K562 (cell line): ENCODE results near the gene PHF10. TPM values are rescaled to one million over a fixed set of nuclear protein-coding genes. Genes with fewer than 3 reads are reported as not detected.

Source experiments
- ATF7 ChIP-seq: fragments of 450-650 bp; IDR thresholded peaks from 2 replicates; pipeline ENCODE4 v1.7.1; 2014; ENCODE audit warnings: mild to moderate bottlenecking, moderate library complexity
- DDX20 ChIP-seq: fragments of 450-650 bp; IDR thresholded peaks from 2 replicates; pipeline ENCODE4 v1.6.1; 2016; ENCODE audit warnings: missing genetic modification characterization, low read depth, mild to moderate bottlenecking, missing compliant biosample characterization, moderate library complexity
- EP400 ChIP-seq: fragments of 450-650 bp; IDR thresholded peaks from 2 replicates; pipeline ENCODE4 v1.6.1; 2017; ENCODE audit warnings: antibody characterized with exemption, mild to moderate bottlenecking, moderate library complexity
- MEF2A ChIP-seq: IDR thresholded peaks from 2 replicates; pipeline ENCODE4 v1.6.1; 2011; ENCODE audit warnings: low read depth, mild to moderate bottlenecking, low read length, moderate library complexity; ENCODE audit not compliant: control insufficient read depth
- POLR2AphosphoS2 ChIP-seq: IDR thresholded peaks from 2 replicates; pipeline ENCODE4 v1.6.1; 2012; ENCODE audit warnings: low read length, improper control_type of control experiment
- RFX5 ChIP-seq: IDR thresholded peaks from 2 replicates; pipeline ENCODE4 v1.6.1; 2011; ENCODE audit warnings: low read depth, mild to moderate bottlenecking, improper control_type of control experiment, low read length
- SIN3B ChIP-seq: fragments of 450-650 bp; IDR thresholded peaks from 2 replicates; pipeline ENCODE4 v1.6.1; 2017; ENCODE audit warnings: low read depth, mild to moderate bottlenecking, moderate library complexity
- SMARCE1 ChIP-seq: fragments of 450-650 bp; IDR thresholded peaks from 2 replicates; pipeline ENCODE4 v1.7.1; 2016; ENCODE audit warnings: mild to moderate bottlenecking
- SRSF1 ChIP-seq: fragments of 200-400 bp; formaldehyde crosslinking; IDR thresholded peaks from 2 replicates; pipeline ENCODE4 v1.6.1; 2017; ENCODE audit warnings: mild to moderate bottlenecking, low read depth, low read length, moderate library complexity
- ZBED1 ChIP-seq: IDR thresholded peaks from 2 replicates; pipeline ENCODE4 v1.6.1; 2014
- ZNF212 ChIP-seq: fragments of 450-650 bp; formaldehyde crosslinking; IDR thresholded peaks from 2 replicates; pipeline ENCODE4 v1.4.0; 2020; ENCODE audit warnings: mild to moderate bottlenecking
- ZNF239 ChIP-seq: fragments of 250-450 bp; sonication (Bioruptor Pico); IDR thresholded peaks from 2 replicates; pipeline ENCODE4 v1.4.0; 2020; ENCODE audit warnings: mild to moderate bottlenecking
- ZNF699 ChIP-seq: fragments of 250-450 bp; sonication (Bioruptor Pico); IDR thresholded peaks from 2 replicates; pipeline ENCODE4 v1.8.0; 2021; ENCODE audit warnings: mild to moderate bottlenecking, moderate library complexity; ENCODE audit not compliant: insufficient replicate concordance
- polyA plus RNA-seq, 8 experiments: library from polyadenylated mRNA; depleted of rRNA in 4 of 8; stranded (reverse) in 5 of 8; unstranded in 3 of 8; fragments of >200 nt; fragmentation: Nextera tagmentation in 2 of 8; fragmentation: Illumina TruSeq in 1 of 8; extraction: Ambion mirVana in 2 of 8; extraction: Trizol in 1 of 8; gene quantifications; 2 replicates each; pipeline versions ENCODE4 v1.2.1 to v1.2.3, GENCODE V29; 2011 to 2014; ENCODE audit warnings: inconsistent platforms in 1 of 8, missing spikeins in 1 of 8
- total RNA-seq, 7 experiments: library from RNA; depleted of rRNA in 6 of 7; stranded (reverse); fragments of >200 nt in 6 of 7; fragmentation: Illumina TruSeq in 2 of 7; extraction: Trizol in 2 of 7; gene quantifications; 2 replicates each; pipeline versions ENCODE4 v1.2.1 to v1.2.3, GENCODE V29; 2011 to 2021; ENCODE audit warnings: low replicate concordance in 1 of 7
- TF ChIP-seq, protein P1 (sequence below): fragments of 450-650 bp; conservative IDR thresholded peaks from 2 replicates; pipeline ENCODE4 v1.6.1; 2016; ENCODE audit warnings: missing genetic modification characterization, low read depth, mild to moderate bottlenecking, missing compliant biosample characterization, moderate library complexity
- TF ChIP-seq, protein P2 (sequence below): conservative IDR thresholded peaks from 2 replicates; pipeline ENCODE4 v1.6.1; 2011; ENCODE audit warnings: low read depth, mild to moderate bottlenecking, low read length; ENCODE audit not compliant: control insufficient read depth
- TF ChIP-seq, protein P3 (sequence below): sonication (generic); formaldehyde crosslinking; IDR thresholded peaks from 2 replicates; pipeline ENCODE4 v1.8.0; 2022; ENCODE audit warnings: mild to moderate bottlenecking, missing genetic modification reagents
- TF ChIP-seq, protein P4 (sequence below), 2 experiments: IDR thresholded peaks; 2 replicates each; pipeline ENCODE4 v1.6.1; 2011; ENCODE audit warnings: borderline replicate concordance in 1 of 2, control low read depth in 1 of 2, low read depth in 1 of 2, low read length in 1 of 2, mild to moderate bottlenecking in 1 of 2, mixed read lengths in 1 of 2, moderate library complexity in 1 of 2; ENCODE audit not compliant: insufficient read depth in 1 of 2, insufficient read length in 1 of 2, poor library complexity in 1 of 2, severe bottlenecking in 1 of 2; ENCODE audit errors: extremely low read depth in 1 of 2
- TF ChIP-seq, protein P5 (sequence below): fragments of 250-450 bp; sonication (Bioruptor Pico); IDR thresholded peaks from 2 replicates; pipeline ENCODE4 v1.5.0; 2021
- TF ChIP-seq, protein P6 (sequence below): sonication (generic); formaldehyde crosslinking; IDR thresholded peaks from 2 replicates; pipeline ENCODE4 v1.8.0; 2022; ENCODE audit warnings: mild to moderate bottlenecking, missing genetic modification reagents

Gene PHF10
- total and polyA plus RNA-seq, 9 of the 15 experiments (the other 6 are each of a cell fraction or from before 2014, with no cell fraction given), result 23.9 to 88.9 (median 46.0) TPM

DNA sequence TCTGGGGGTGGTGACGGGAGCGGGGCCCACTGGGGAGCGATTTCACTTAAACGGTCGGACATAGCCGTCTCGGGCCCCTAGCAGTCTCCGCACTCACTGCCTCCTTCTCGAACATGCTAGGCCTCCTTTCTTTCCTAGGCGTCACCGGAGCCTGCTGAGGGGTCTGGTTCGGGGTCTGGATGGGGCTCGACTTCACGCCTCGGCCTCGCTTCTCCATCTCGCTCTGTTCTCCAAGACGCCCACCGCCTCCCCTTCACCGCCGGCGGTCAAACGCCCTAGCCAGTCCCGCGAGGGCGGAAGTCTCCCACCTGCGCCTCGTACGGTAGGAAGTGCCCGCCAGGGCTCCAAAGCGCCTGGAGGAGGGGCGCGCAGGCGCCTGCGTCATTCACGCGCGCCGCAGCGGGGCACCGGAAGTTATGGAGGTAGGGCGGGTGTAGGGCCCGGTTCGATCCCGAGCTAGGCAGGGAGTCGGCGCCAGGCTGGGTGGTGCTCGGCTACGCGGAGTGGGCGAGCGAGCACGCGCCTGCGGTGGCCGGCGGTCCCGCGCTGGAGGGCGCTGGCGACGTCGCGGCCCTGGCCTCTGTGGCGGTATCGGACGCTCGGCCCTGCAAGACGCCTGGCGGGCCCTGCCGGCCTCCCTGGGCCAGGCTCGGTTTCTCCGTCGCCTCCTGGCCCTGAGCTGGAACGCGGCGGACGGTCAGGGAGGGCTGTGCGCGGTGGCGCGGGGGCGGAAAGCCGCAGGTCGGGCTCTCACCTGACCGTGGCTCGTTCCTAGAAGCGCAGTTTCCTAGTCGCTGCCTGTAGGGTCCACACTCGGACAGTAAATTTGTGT, 27.2 kb upstream of the PHF10 start, which contains the start of the genes DYNLT2 and ERMARD (continued):
- TF ChIP-seq SIN3B, result peak; percentile 96
- TF ChIP-seq, protein P1, sequence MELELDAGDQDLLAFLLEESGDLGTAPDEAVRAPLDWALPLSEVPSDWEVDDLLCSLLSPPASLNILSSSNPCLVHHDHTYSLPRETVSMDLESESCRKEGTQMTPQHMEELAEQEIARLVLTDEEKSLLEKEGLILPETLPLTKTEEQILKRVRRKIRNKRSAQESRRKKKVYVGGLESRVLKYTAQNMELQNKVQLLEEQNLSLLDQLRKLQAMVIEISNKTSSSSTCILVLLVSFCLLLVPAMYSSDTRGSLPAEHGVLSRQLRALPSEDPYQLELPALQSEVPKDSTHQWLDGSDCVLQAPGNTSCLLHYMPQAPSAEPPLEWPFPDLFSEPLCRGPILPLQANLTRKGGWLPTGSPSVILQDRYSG (tag), result no peak; the same call in 1 of the 2 replicates
- TF ChIP-seq, protein P2, sequence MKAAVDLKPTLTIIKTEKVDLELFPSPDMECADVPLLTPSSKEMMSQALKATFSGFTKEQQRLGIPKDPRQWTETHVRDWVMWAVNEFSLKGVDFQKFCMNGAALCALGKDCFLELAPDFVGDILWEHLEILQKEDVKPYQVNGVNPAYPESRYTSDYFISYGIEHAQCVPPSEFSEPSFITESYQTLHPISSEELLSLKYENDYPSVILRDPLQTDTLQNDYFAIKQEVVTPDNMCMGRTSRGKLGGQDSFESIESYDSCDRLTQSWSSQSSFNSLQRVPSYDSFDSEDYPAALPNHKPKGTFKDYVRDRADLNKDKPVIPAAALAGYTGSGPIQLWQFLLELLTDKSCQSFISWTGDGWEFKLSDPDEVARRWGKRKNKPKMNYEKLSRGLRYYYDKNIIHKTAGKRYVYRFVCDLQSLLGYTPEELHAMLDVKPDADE, result peak; percentile 94
- TF ChIP-seq, protein P3, sequence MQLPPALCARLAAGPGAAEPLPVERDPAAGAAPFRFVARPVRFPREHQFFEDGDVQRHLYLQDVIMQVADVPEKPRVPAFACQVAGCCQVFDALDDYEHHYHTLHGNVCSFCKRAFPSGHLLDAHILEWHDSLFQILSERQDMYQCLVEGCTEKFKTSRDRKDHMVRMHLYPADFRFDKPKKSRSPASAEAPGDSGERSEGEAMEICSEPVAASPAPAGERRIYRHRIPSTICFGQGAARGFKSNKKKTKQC (CRISPR knock-in tag), result peak; percentile 96
- TF ChIP-seq ATF7, result peak; percentile 89
- TF ChIP-seq, protein P4, sequence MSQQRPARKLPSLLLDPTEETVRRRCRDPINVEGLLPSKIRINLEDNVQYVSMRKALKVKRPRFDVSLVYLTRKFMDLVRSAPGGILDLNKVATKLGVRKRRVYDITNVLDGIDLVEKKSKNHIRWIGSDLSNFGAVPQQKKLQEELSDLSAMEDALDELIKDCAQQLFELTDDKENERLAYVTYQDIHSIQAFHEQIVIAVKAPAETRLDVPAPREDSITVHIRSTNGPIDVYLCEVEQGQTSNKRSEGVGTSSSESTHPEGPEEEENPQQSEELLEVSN (IDR thresholded peaks at IDR 0.05; ENCODE audit: borderline replicate concordance in 1 of 2, extremely low read depth in 1 of 2, insufficient read depth in 1 of 2, insufficient read length in 1 of 2, low read depth in 1 of 2, low read length in 1 of 2, poor library complexity in 1 of 2, severe bottlenecking in 1 of 2), result peak; percentile 97 to 98
- peak; percentile 95 for TF ChIP-seq EP400
- TF ChIP-seq POLR2AphosphoS2, result no peak; the same call in 1 of the 2 replicates
- TF ChIP-seq, protein P5, sequence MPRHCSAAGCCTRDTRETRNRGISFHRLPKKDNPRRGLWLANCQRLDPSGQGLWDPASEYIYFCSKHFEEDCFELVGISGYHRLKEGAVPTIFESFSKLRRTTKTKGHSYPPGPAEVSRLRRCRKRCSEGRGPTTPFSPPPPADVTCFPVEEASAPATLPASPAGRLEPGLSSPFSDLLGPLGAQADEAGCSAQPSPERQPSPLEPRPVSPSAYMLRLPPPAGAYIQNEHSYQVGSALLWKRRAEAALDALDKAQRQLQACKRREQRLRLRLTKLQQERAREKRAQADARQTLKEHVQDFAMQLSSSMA (CRISPR knock-in tag), result no peak
- no peak for TF ChIP-seq DDX20 (tag)
- TF ChIP-seq ZNF239 (CRISPR knock-in tag), result no peak
- TF ChIP-seq ZBED1, result no peak
- TF ChIP-seq MEF2A, result peak; percentile 41; the same call in 1 of the 2 replicates
- no peak for TF ChIP-seq ZNF212 (CRISPR knock-in tag)
- TF ChIP-seq SMARCE1, result peak; percentile 35; the same call in 1 of the 2 replicates
- no peak for TF ChIP-seq ZNF699
- TF ChIP-seq SRSF1, result 0 out of 2 replicates have a peak, but pooled peaks have one; percentile 26
- TF ChIP-seq, protein P6, sequence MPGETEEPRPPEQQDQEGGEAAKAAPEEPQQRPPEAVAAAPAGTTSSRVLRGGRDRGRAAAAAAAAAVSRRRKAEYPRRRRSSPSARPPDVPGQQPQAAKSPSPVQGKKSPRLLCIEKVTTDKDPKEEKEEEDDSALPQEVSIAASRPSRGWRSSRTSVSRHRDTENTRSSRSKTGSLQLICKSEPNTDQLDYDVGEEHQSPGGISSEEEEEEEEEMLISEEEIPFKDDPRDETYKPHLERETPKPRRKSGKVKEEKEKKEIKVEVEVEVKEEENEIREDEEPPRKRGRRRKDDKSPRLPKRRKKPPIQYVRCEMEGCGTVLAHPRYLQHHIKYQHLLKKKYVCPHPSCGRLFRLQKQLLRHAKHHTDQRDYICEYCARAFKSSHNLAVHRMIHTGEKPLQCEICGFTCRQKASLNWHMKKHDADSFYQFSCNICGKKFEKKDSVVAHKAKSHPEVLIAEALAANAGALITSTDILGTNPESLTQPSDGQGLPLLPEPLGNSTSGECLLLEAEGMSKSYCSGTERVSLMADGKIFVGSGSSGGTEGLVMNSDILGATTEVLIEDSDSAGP (CRISPR knock-in tag), result no peak
- TF ChIP-seq RFX5, result peak; percentile 54; the same call in 1 of the 2 replicates
